GM23338 (cell line): ENCODE results near the gene WDR1. TPM values are rescaled to one million over a fixed set of nuclear protein-coding genes. Genes with fewer than 3 reads are reported as not detected.

ENCODE experiments used
- ATAC-seq: fragments of 200-7000 bp; cut with Tn5 transposase; 3 replicates; pipeline ENCODE4 v1.9.1; 2020
- DNase-seq: peaks from one replicate; pipeline ENCODE4 v3.0.0-alpha.2; 2015; ENCODE audit warnings: low spot score
- H2AFZ ChIP-seq: fragments of 200-600 bp; sonication (generic); 2 replicates; pipeline ENCODE4 v1.8.0; 2016; ENCODE audit warnings: antibody characterized with exemption, mild to moderate bottlenecking, moderate library complexity
- H3F3A ChIP-seq: fragments of 200-600 bp; sonication (generic); replicated peaks from 2 replicates; pipeline ENCODE4 v1.8.0; 2017; ENCODE audit warnings: antibody characterized with exemption, mixed run types, low read depth
- H3K27ac ChIP-seq: fragments of 200-600 bp; sonication (generic); 2 replicates; pipeline ENCODE4 v1.6.1; 2016; ENCODE audit warnings: low read depth
- H3K27me3 ChIP-seq: fragments of 200-600 bp; sonication (generic); 2 replicates; pipeline ENCODE4 v1.8.0; 2016; ENCODE audit warnings: mild to moderate bottlenecking, mixed run types, moderate library complexity; ENCODE audit not compliant: insufficient read depth
- H3K36me3 ChIP-seq: fragments of 200-600 bp; sonication (generic); 2 replicates; pipeline ENCODE4 v1.8.0; 2016; ENCODE audit warnings: mild to moderate bottlenecking; ENCODE audit not compliant: insufficient read depth
- H3K4me1 ChIP-seq: fragments of 200-600 bp; sonication (generic); 2 replicates; pipeline ENCODE4 v1.8.0; 2016; ENCODE audit warnings: mild to moderate bottlenecking, moderate library complexity; ENCODE audit not compliant: insufficient read depth
- H3K4me2 ChIP-seq: fragments of 200-600 bp; sonication (generic); 2 replicates; pipeline ENCODE4 v1.7.1; 2017; ENCODE audit warnings: mixed run types
- H3K4me3 ChIP-seq: fragments of 200-600 bp; sonication (generic); 2 replicates; pipeline ENCODE4 v1.6.1; 2016; ENCODE audit warnings: mixed run types
- H3K79me2 ChIP-seq: fragments of 200-600 bp; sonication (generic); replicated peaks from 2 replicates; pipeline ENCODE4 v1.8.0; 2017; ENCODE audit warnings: mild to moderate bottlenecking; ENCODE audit not compliant: insufficient read depth
- H3K9me2 ChIP-seq: fragments of 200-600 bp; sonication (generic); 2 replicates; pipeline ENCODE4 v1.8.0; 2017; ENCODE audit not compliant: insufficient read depth
- H4K20me1 ChIP-seq: fragments of 200-600 bp; sonication (generic); replicated peaks from 2 replicates; pipeline ENCODE4 v1.8.0; 2017; ENCODE audit warnings: mild to moderate bottlenecking; ENCODE audit not compliant: insufficient read depth
- H3K27ac Mint-ChIP-seq: 2 replicates; pipeline ENCODE4 v1.8.0; 2020; ENCODE audit warnings: inconsistent platforms, mild to moderate bottlenecking, moderate library complexity, mixed read lengths
- H3K27me3 Mint-ChIP-seq: 3 replicates; pipeline ENCODE4 v1.8.0; 2022; ENCODE audit warnings: low read depth, mild to moderate bottlenecking, moderate library complexity, mixed read lengths, inconsistent platforms; ENCODE audit not compliant: insufficient read depth, poor library complexity
- H3K36me3 Mint-ChIP-seq: 3 replicates; pipeline ENCODE4 v1.8.0; 2021; ENCODE audit warnings: low read depth, mild to moderate bottlenecking, inconsistent platforms, moderate library complexity, mixed read lengths
- H3K4me1 Mint-ChIP-seq: 3 replicates; pipeline ENCODE4 v1.8.0; 2020; ENCODE audit warnings: mild to moderate bottlenecking, inconsistent platforms, mixed read lengths
- H3K4me3 Mint-ChIP-seq: 3 replicates; pipeline ENCODE4 v1.8.0; 2021; ENCODE audit warnings: moderate library complexity, mild to moderate bottlenecking, inconsistent platforms, mixed read lengths
- H3K9me3 Mint-ChIP-seq: 3 replicates; pipeline ENCODE4 v1.8.0; 2020; ENCODE audit warnings: moderate library complexity, mild to moderate bottlenecking, inconsistent platforms, mixed read lengths
- EZH2 ChIP-seq: fragments of 200-600 bp; sonication (generic); IDR thresholded peaks from one replicate; pipeline ENCODE4 v1.8.0; 2017; ENCODE audit warnings: antibody characterized with exemption, mild to moderate bottlenecking, low read depth; ENCODE audit not compliant: unreplicated experiment
- EZH2phosphoT487 ChIP-seq: fragments of 200-600 bp; sonication (generic); IDR thresholded peaks from one replicate; pipeline ENCODE4 v1.8.1; 2018; ENCODE audit warnings: antibody characterized with exemption; ENCODE audit not compliant: unreplicated experiment
- JUNB ChIP-seq: IDR thresholded peaks from one replicate; pipeline ENCODE4 v1.6.1; 2016; ENCODE audit warnings: antibody characterized with exemption; ENCODE audit not compliant: unreplicated experiment
- NANOG ChIP-seq: IDR thresholded peaks from 2 replicates; pipeline ENCODE4 v1.6.1; 2016; ENCODE audit warnings: antibody characterized with exemption, borderline replicate concordance
- POLR2AphosphoS5 ChIP-seq: IDR thresholded peaks from 2 replicates; pipeline ENCODE4 v1.6.1; 2016; ENCODE audit warnings: antibody characterized with exemption, low read depth
- REST ChIP-seq: IDR thresholded peaks from one replicate; pipeline ENCODE4 v1.6.1; 2018; ENCODE audit warnings: antibody characterized with exemption; ENCODE audit not compliant: unreplicated experiment
- STAT1 ChIP-seq: IDR thresholded peaks from one replicate; pipeline ENCODE4 v1.6.1; 2016; ENCODE audit warnings: antibody characterized with exemption; ENCODE audit not compliant: unreplicated experiment
- ZNF331 ChIP-seq: fragments of 250-450 bp; sonication (Bioruptor Pico); IDR thresholded peaks from 2 replicates; pipeline ENCODE4 v1.5.0; 2020; ENCODE audit warnings: low read depth, mild to moderate bottlenecking, moderate library complexity
- ZNF462 ChIP-seq: fragments of 250-450 bp; sonication (Bioruptor Pico); IDR thresholded peaks from 2 replicates; pipeline ENCODE4 v1.5.0; 2020; ENCODE audit warnings: mild to moderate bottlenecking, moderate library complexity
- polyA plus RNA-seq: library from polyadenylated mRNA; unstranded; fragments of >200 nt; fragmentation: Nextera tagmentation; extraction: Ambion mirVana; gene quantifications from 2 replicates; pipeline ENCODE4 v1.2.1, GENCODE V29; 2016
- total RNA-seq: library from RNA; depleted of rRNA; stranded (reverse); fragments of >200 nt; shearing (Covaris generic); gene quantifications from 2 replicates; pipeline ENCODE4 v1.2.3, GENCODE V29; 2014

Gene WDR1
- total and polyA plus RNA-seq, 2 experiments from 2014 or later = 93.2 to 248 TPM

GRCh38 chr4:10121568-10122208 lies 5.1 kb upstream of the WDR1 start:
- H3K36me3 Mint-ChIP-seq = no peaks in the 10 kb centered on the region
- no peaks in the 10 kb centered on the region for H3K27me3 ChIP-seq
- DNase-seq (no peak), ATAC-seq (no peak)
- H3F3A ChIP-seq = 0 out of 2 replicates have a peak, but pooled peaks cover 4% of the 10 kb centered on the region
- no peaks in the 10 kb centered on the region for H4K20me1 ChIP-seq
- no peak overlapping the region for H3K27ac ChIP-seq
- H3K4me1 Mint-ChIP-seq = peaks cover 44% of the 10 kb centered on the region
- H3K4me3 Mint-ChIP-seq = no peak overlapping the region
- H3K79me2 ChIP-seq = 0 out of 2 replicates have a peak, but pooled peaks cover 4% of the 10 kb centered on the region
- no peak overlapping the region for H3K27ac Mint-ChIP-seq
- no peaks in the 10 kb centered on the region for H3K9me3 Mint-ChIP-seq
- H2AFZ ChIP-seq = no peak overlapping the region
- H3K4me3 ChIP-seq = no peak overlapping the region
- H3K4me1 ChIP-seq = peaks cover 22% of the 10 kb centered on the region
- no peak overlapping the region for H3K4me2 ChIP-seq
- no peaks in the 10 kb centered on the region for H3K36me3 ChIP-seq
- no peaks in the 10 kb centered on the region for H3K9me2 ChIP-seq
- peaks cover 10% of the 10 kb centered on the region for H3K27me3 Mint-ChIP-seq
- TF ChIP-seq STAT1 = no peak
- TF ChIP-seq POLR2AphosphoS5 = no peak
- no peak for TF ChIP-seq EZH2
- no peak for TF ChIP-seq EZH2phosphoT487
- no peak for TF ChIP-seq NANOG

- no peak overlapping the region for H2AFZ ChIP-seq
- Mint-ChIP-seq H3K27me3 (peaks cover 11% of the 10 kb centered on the region), H3K9me3 (no peaks in the 10 kb centered on the region), H3K4me3 (no peak overlapping the region), H3K27ac (no peak overlapping the region; the same call in 1 of the 2 replicates), H3K4me1 (peaks cover 44% of the 10 kb centered on the region), H3K36me3 (peaks cover under 1% of the 10 kb centered on the region)
- no peak overlapping the region for H3K4me3 ChIP-seq
- H3K27me3 ChIP-seq = no peaks in the 10 kb centered on the region
- no peaks in the 10 kb centered on the region for H3K36me3 ChIP-seq
- H4K20me1 ChIP-seq = no peaks in the 10 kb centered on the region
- peaks cover 22% of the 10 kb centered on the region for H3K4me1 ChIP-seq
- H3F3A ChIP-seq = 0 out of 2 replicates have a peak, but pooled peaks cover 4% of the 10 kb centered on the region
- H3K27ac ChIP-seq = no peak overlapping the region
- DNase-seq (no peak), ATAC-seq (no peak)
- H3K9me2 ChIP-seq = no peaks in the 10 kb centered on the region
- no peak overlapping the region for H3K4me2 ChIP-seq
- peaks cover 5% of the 10 kb centered on the region; the same call in 1 of the 2 replicates for H3K79me2 ChIP-seq
- TF ChIP-seq NANOG (no peak), ZNF331 (CRISPR knock-in tag) (no peak), JUNB (no peak), EZH2phosphoT487 (no peak), REST (no peak), STAT1 (no peak), ZNF462 (no peak)
Measured at GRCh38 chr4:10120943-10121567, 4.5 kb upstream of the WDR1 start.
